Peyer's patch (tissue), 4 donors: ENCODE results near the gene PYCARD.

Experiments
- CTCF ChIP-seq, 6 experiments: fragments of 450-650 bp in 4 of 6; fragments of 200-600 bp in 2 of 6; sonication (generic) in 1 of 6; IDR thresholded peaks; one replicate each; pipeline ENCODE4 v1.5.1; 2017 to 2019; ENCODE audit warnings: antibody characterized with exemption in 6 of 6, mild to moderate bottlenecking in 3 of 6, moderate library complexity in 1 of 6
- POLR2A ChIP-seq, 2 donors: fragments of 450-650 bp; IDR thresholded peaks; one replicate each; pipeline ENCODE4 v1.5.1; 2017; ENCODE audit warnings: antibody characterized with exemption in 2 of 2, mild to moderate bottlenecking in 2 of 2, moderate library complexity in 2 of 2

- TF ChIP-seq CTCF (IDR thresholded peaks at IDR 0.05) (no peak), POLR2A (IDR thresholded peaks at IDR 0.05) (no peak)
These were observed 35.5 kb upstream of the PYCARD start for GRCh38 chr16:31238041-31238440.
